Measurements from ENCODE around the gene ENTPD8.
"Not testable (repeated sequence)": the region's sequence is repeated elsewhere in the genome, so short reads cannot be mapped to it uniquely, and the experiment has no call there.

Gene ENTPD8

DNA sequence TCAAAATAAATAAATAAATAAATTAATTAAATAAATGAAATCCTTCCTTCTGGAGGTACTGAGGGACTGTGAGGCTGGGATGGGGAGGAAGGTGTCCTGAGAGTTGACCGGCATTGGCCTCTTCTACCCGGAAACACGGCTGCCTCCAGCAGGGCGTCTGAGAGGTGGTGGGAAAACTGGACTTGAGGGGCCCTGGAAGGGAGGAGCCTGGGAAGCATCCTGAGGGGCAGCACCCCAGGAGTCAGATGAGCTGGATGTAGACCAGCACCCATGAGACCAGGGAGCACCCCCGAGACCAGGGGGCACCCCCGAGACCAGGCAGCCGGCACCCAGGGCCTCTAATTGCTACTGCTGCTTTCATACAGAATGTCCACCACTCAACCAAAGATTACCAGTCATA lies 26.7 kb upstream of the ENTPD8 start:
- no peak for DNase-seq (ENCODE audit: low read depth)
- no peak for TF ChIP-seq MAX (IDR thresholded peaks at IDR 0.05; ENCODE audit: low read depth, low read length)
- TF ChIP-seq CTCF (IDR thresholded peaks at IDR 0.05; ENCODE audit: low read depth, low read length) = no peak
- no peak for TF ChIP-seq MYC (IDR thresholded peaks at IDR 0.05; ENCODE audit: low read depth, low read length)
- no peak for TF ChIP-seq POLR2A (IDR thresholded peaks at IDR 0.05; ENCODE audit: extremely low read depth, insufficient read length)
- no peak overlapping the region for H3K4me3 ChIP-seq (ENCODE audit: low read depth, low read length)

DNA sequence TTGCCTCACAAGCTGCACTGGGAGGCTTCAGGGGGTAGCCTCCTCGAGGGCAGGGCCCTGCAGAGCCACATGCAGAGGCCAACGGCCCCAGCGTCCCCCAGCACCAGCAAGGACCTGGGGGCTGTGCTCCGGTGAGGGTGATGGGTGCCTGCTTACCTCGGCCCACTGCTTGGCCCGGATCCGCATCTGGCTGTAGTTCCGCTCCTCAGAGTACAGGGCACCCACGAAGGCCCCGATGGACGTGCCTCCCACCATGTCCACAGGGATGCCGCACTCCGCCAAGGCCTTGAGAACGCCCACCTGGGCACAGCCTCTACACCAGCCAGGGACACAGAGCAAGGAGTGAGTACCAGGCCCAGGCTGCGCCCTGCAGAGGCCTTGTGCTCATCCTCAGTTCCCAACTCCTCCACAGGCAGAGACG lies 26.0 kb upstream of the ENTPD8 start:
- TF ChIP-seq CTCF (IDR thresholded peaks at IDR 0.05; ENCODE audit: low read depth, low read length) = no peak
- no peak for TF ChIP-seq MAX (IDR thresholded peaks at IDR 0.05; ENCODE audit: low read depth, low read length)
- no peak for TF ChIP-seq POLR2A (IDR thresholded peaks at IDR 0.05; ENCODE audit: extremely low read depth, insufficient read length)
- no peak for TF ChIP-seq MYC (IDR thresholded peaks at IDR 0.05; ENCODE audit: low read depth, low read length)
- H3K4me3 ChIP-seq (ENCODE audit: low read depth, low read length) = no peak overlapping the region
- no peak for DNase-seq (ENCODE audit: low read depth)

- H3K4me3 ChIP-seq (ENCODE audit: low read depth, low read length); DNase-seq (ENCODE audit: low read depth): not testable (repeated sequence)
Measured at GRCh38 chr9:137466389-137467085, 25.4 kb upstream of the ENTPD8 start.

GRCh38 chr9:137465720-137466388 lies 24.7 kb upstream of the ENTPD8 start:
- no peak overlapping the region for H3K4me3 ChIP-seq (ENCODE audit: low read depth, low read length)
- TF ChIP-seq CTCF (IDR thresholded peaks at IDR 0.05; ENCODE audit: low read depth, low read length) (no peak), MAX (IDR thresholded peaks at IDR 0.05; ENCODE audit: low read depth, low read length) (no peak), MYC (IDR thresholded peaks at IDR 0.05; ENCODE audit: low read depth, low read length) (no peak), POLR2A (IDR thresholded peaks at IDR 0.05; ENCODE audit: extremely low read depth, insufficient read length) (no peak)
- DNase-seq (ENCODE audit: low read depth) = no peak

- TF ChIP-seq MYC (IDR thresholded peaks at IDR 0.05; ENCODE audit: low read depth, low read length) = no peak
- no peak for TF ChIP-seq POLR2A (IDR thresholded peaks at IDR 0.05; ENCODE audit: extremely low read depth, insufficient read length)
- no peak for TF ChIP-seq CTCF (IDR thresholded peaks at IDR 0.05; ENCODE audit: low read depth, low read length)
- no peak for TF ChIP-seq MAX (IDR thresholded peaks at IDR 0.05; ENCODE audit: low read depth, low read length)
- no peak overlapping the region for H3K4me3 ChIP-seq (ENCODE audit: low read depth, low read length)
- no peak for DNase-seq (ENCODE audit: low read depth)
Measured at GRCh38 chr9:137465000-137465719, 24.0 kb upstream of the ENTPD8 start.
